ENCODE measurements around the gene FRAS1. TPM values are rescaled to one million over a fixed set of nuclear protein-coding genes. Genes with fewer than 3 reads are reported as not detected.

Gene FRAS1
- polyA plus RNA-seq, 3 donors from 2014 or later = not detected

DNA sequence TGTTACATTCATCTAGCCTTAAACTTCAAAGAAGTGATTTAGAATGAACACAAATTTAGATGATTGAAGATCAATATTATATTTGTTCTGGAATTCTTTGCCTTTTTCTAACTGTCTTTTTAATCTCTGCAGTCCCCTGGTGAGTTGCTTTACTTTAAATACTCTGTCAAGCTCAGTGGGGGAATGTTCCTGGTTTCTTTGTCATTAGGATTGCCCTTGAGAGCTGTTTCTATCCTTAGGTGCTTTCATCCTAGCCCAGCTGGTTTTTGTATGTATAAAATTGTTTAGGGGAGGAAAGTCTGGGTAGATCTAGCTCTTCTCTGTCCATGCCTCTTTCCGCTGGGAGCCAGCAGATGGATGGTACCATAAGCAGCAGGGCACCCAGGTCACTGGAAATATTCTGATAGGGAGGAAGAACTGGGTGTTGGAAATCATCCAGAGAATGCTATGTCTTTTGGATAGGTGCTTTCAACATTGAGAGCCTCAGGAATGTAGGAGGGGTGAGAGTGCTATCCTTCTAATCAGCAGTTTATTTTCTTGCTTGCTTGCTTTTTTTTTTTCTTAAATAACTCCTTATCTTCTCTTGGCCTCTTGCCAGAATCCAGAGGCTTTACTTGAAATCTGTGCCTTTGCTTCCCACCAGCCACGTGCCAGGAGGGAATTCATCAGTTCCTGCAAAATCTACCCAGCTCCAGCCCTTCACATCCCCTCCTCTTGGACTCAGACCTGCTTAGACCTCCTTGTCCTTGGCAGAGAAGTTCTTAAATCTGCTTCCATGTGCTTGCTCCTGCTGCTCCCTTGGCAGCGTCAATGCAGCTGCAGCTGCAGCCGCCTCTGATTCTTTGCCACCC is 279.2 kb downstream of the FRAS1 start:
- Mint-ChIP-seq H3K9me3 (peaks cover 0 to 4% (median 0%) of the 10 kb centered on the region in 6 donors), H3K4me1 (no peaks in the 10 kb centered on the region), H3K36me3 (no peaks in the 10 kb centered on the region), H3K4me3 (no peak overlapping the region), H3K27ac (no peak overlapping the region), H3K27me3 (ENCODE audit: low read depth in 3 of 3) (peaks cover 2% of the 10 kb centered on the region in 3 donors)
- no peak for DNase-seq

DNA sequence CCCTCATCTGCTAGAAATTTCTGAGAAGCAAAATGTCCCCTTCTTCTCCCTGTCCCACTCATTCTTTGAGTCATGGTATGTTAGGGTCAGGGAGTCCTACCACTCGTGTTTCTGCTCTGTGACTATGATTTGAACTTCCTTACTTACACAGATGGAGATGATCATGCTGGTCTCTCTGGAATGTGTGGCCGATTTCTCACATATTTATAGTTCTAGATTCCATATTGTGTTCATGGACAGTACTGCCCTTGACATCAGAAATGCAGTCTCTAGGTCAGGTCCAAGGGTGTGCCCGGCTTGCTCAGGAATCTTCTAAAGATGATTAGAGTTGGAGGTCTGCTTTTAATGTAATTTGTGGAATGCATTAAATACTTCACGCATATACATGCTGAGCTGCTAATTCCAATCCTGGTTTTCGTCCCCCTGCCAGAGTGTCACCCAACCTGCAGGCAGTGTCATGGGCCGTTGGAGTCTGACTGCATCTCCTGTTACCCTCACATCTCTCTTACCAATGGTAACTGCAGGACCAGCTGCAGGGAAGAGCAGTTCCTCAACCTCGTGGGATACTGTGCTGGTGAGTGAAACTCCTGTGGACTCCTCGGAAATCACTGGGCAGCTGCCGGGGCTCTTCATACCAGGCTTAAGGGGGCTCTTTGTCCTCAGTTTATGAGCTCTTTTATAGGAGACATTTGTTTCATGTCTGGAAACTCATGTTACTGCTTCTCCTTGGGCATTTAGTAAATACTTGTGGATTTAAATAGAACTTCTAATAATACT is 280.3 kb downstream of the FRAS1 start:
- Mint-ChIP-seq H3K4me3 (no peak overlapping the region), H3K9me3 (peaks cover 0 to 4% (median 0%) of the 10 kb centered on the region in 6 donors), H3K27ac (no peak overlapping the region), H3K4me1 (no peaks in the 10 kb centered on the region), H3K36me3 (no peaks in the 10 kb centered on the region), H3K27me3 (ENCODE audit: low read depth in 3 of 3) (peaks cover 0 to under 1% (median 0%) of the 10 kb centered on the region in 3 donors)
- no peak for DNase-seq

DNA sequence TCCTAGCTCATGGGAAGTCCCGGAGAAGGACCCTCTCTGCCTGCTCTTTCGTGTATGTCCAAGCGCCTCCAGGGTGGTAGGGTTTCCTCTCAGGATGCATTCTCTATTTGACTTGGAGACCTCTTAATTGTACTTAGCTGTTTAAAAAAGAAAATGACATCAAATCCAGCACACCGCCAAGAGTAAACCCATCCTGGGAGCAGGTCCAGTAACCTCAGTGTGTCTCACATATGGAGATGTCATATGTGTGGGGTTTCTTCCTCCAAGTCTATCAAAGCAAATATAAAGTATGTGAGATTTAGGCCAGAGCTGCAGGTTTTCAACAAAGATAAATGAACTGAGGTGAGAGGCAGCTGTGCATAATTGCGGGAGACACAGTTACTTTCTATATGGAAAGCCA is 285.0 kb downstream of the FRAS1 start:
- Mint-ChIP-seq H3K9me3 (peaks cover 0 to 2% (median 0%) of the 10 kb centered on the region in 6 donors), H3K4me1 (no peaks in the 10 kb centered on the region), H3K4me3 (no peak overlapping the region), H3K27ac (no peak overlapping the region), H3K36me3 (no peaks in the 10 kb centered on the region), H3K27me3 (ENCODE audit: low read depth in 3 of 3) (no peaks in the 10 kb centered on the region)
- DNase-seq = no peak

DNA sequence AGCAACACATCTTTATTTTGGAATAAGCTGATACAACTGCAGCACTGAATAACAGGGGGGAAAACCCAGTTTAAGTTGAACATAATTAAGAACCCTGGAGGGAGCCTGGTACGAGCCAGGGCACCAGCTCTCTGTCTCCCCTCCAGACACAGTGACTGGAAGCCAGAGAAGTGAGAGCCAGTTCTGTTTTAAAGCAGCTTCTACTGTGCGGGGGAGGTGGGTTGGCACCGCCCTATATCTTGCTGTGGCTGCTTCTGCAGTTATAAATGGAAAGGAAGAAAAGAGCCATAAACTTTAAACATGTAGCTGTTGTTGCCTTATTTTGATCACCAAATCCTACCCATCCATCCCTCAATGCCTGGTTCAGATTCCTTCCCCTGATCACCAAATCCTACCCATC is 286.6 kb downstream of the FRAS1 start:
- Mint-ChIP-seq H3K9me3 (no peaks in the 10 kb centered on the region), H3K36me3 (no peaks in the 10 kb centered on the region), H3K27me3 (ENCODE audit: low read depth in 3 of 3) (no peaks in the 10 kb centered on the region), H3K4me1 (no peaks in the 10 kb centered on the region), H3K27ac (no peak overlapping the region), H3K4me3 (no peak overlapping the region)
- DNase-seq = no peak

DNA sequence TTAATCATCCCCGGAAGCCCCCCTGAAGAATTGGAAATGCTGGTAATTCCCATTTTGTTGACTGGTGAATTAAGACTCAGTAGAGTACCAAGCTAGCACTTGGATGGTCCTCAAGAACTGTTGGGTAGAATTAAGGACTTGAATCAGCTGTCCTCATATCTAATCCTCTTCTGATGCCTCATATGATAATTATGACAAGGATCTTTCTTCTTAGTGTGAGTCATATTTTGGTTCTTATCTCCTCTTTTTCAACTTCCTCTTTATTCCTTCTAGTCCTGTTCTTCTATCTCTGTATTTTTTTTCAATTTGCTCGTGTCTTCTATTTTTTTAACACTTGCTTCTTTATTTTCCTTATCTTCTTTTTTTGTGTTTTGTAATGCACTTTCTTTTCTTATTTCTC is 288.1 kb downstream of the FRAS1 start:
- no peak for DNase-seq
- H3K27ac Mint-ChIP-seq = no peak overlapping the region
- no peaks in the 10 kb centered on the region for H3K36me3 Mint-ChIP-seq
- H3K4me3 Mint-ChIP-seq = no peak overlapping the region
- H3K4me1 Mint-ChIP-seq = no peaks in the 10 kb centered on the region
- H3K9me3 Mint-ChIP-seq = no peaks in the 10 kb centered on the region
- H3K27me3 Mint-ChIP-seq (ENCODE audit: low read depth in 3 of 3) = no peaks in the 10 kb centered on the region

DNA sequence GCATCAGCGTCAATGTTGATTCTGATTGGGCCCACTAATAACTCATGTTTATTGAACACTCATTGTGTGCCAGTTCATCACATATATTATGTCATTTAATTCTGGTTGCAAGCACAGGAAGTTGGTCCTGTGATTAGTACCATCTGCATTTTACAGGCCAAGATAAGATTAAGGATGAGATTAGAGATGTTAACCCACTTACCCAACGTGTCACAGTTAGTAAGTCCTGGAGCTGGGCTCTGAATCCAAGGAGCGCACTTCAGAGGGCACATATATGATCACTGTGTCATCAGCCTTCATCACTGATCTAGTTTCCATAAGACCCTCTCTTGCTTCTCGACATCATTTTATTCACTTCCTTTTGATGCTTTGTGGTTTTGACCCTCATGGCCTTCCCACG is 289.1 kb downstream of the FRAS1 start:
- DNase-seq = no peak
- Mint-ChIP-seq H3K27me3 (ENCODE audit: low read depth in 3 of 3) (no peaks in the 10 kb centered on the region), H3K36me3 (no peaks in the 10 kb centered on the region), H3K4me3 (no peak overlapping the region), H3K4me1 (no peaks in the 10 kb centered on the region), H3K9me3 (no peaks in the 10 kb centered on the region), H3K27ac (no peak overlapping the region)

- Mint-ChIP-seq H3K9me3 (no peaks in the 10 kb centered on the region), H3K27ac (no peak overlapping the region), H3K36me3 (no peaks in the 10 kb centered on the region), H3K4me3 (no peak overlapping the region), H3K4me1 (no peaks in the 10 kb centered on the region), H3K27me3 (ENCODE audit: low read depth in 3 of 3) (no peaks in the 10 kb centered on the region)
- DNase-seq = no peak
Observed at GRCh38 chr4:78347527-78347926, 290.4 kb downstream of the FRAS1 start.

DNA sequence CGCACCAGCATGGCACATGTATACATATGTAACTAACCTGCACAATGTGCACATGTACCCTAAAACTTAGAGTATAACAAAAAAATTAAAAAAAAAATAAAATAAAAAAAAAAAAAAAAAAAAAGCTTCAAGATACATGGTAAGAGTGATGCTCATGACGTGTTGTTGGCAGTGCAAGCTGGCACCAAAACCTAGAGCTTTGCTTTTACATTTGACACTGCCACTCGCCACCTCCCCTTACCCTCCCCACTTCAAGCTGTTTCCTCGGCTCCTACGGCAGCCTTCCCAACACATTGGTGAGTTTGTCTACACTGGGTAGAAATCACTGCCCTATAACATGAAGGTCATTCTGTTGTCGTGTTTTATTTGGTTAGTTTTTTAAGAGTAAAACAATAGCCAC is 296.8 kb downstream of the FRAS1 start:
- Mint-ChIP-seq H3K27ac (no peak overlapping the region), H3K36me3 (no peaks in the 10 kb centered on the region), H3K4me1 (no peaks in the 10 kb centered on the region), H3K27me3 (ENCODE audit: low read depth in 3 of 3) (peaks cover 0 to 2% (median under 1%) of the 10 kb centered on the region in 3 donors), H3K9me3 (no peaks in the 10 kb centered on the region), H3K4me3 (no peak overlapping the region)
- no peak for DNase-seq

- H3K4me1 Mint-ChIP-seq = no peaks in the 10 kb centered on the region
- no peak overlapping the region for H3K27ac Mint-ChIP-seq
- peaks cover 0 to 8% (median 2%) of the 10 kb centered on the region in 3 donors for H3K27me3 Mint-ChIP-seq (ENCODE audit: low read depth in 3 of 3)
- H3K9me3 Mint-ChIP-seq = peaks cover 0 to 1% (median 0%) of the 10 kb centered on the region in 6 donors
- no peaks in the 10 kb centered on the region for H3K36me3 Mint-ChIP-seq
- DNase-seq = no peak
- H3K4me3 Mint-ChIP-seq = no peak overlapping the region
Observed at GRCh38 chr4:78354782-78355181, 297.7 kb downstream of the FRAS1 start.

DNA sequence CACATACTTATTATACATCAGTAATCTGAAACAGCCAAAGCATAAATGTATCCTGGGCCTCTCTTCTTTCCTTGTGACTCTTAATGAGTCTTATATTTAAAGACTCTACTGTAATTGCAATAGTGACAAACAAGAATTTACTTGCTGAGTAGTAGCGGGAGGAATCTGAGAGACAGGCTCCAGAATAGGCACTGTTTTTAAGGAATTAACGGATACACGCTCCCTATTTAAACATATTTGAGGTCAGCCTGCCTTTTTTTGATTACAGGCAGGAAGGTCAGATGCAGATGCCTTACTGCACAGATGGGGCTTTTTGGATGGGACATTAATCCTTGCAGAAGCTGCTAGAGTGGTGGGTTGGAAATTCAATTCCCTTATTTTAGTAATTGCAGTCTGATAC is 298.2 kb downstream of the FRAS1 start:
- peaks cover 0 to 5% (median 0%) of the 10 kb centered on the region in 6 donors for H3K9me3 Mint-ChIP-seq
- H3K4me3 Mint-ChIP-seq = no peak overlapping the region
- DNase-seq = no peak
- no peaks in the 10 kb centered on the region for H3K4me1 Mint-ChIP-seq
- no peaks in the 10 kb centered on the region for H3K36me3 Mint-ChIP-seq
- peaks cover 0 to 8% (median 2%) of the 10 kb centered on the region in 3 donors for H3K27me3 Mint-ChIP-seq (ENCODE audit: low read depth in 3 of 3)
- no peak overlapping the region for H3K27ac Mint-ChIP-seq

DNA sequence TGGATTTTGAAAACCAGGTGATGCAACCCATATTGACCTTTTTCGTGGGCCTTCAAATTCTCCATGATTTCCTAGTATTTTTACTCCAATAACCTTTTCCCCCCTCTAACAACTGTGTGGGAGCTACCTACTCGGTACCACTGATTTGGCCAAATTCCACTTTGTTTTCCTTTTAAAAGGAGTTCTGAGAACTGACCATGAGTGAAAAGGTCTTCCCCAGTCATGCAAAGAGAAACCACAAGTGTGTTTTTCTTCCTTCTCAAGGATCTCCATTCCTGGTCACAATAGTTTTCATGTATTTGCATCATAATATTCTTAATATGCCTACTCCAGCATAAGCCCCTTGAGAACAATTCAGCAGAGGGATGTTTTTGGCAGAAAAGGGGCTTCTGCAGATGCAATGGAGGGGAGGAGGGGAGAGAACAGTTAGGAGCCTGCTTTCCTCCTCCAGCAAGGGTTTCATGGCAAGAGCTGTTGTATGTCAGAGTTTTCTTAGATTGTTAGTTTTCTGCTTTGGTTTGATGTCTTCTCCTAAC is 299.2 kb downstream of the FRAS1 start:
- DNase-seq = no peak
- H3K27ac Mint-ChIP-seq = no peak overlapping the region
- H3K4me1 Mint-ChIP-seq = no peaks in the 10 kb centered on the region
- peaks cover 0 to 5% (median 0%) of the 10 kb centered on the region in 6 donors for H3K9me3 Mint-ChIP-seq
- H3K4me3 Mint-ChIP-seq = no peak overlapping the region
- H3K27me3 Mint-ChIP-seq (ENCODE audit: low read depth in 3 of 3) = peaks cover 0 to 13% (median 2%) of the 10 kb centered on the region in 3 donors
- H3K36me3 Mint-ChIP-seq = no peaks in the 10 kb centered on the region

GRCh38 chr4:78357122-78357521 is 300.0 kb downstream of the FRAS1 start:
- Mint-ChIP-seq H3K36me3 (no peaks in the 10 kb centered on the region), H3K27me3 (ENCODE audit: low read depth in 3 of 3) (peaks cover 0 to 17% (median 2%) of the 10 kb centered on the region in 3 donors), H3K4me3 (no peak overlapping the region), H3K27ac (no peak overlapping the region), H3K9me3 (peaks cover 0 to 5% (median 0%) of the 10 kb centered on the region in 6 donors), H3K4me1 (no peaks in the 10 kb centered on the region)
- DNase-seq = no peak

- Mint-ChIP-seq H3K4me1 (no peaks in the 10 kb centered on the region), H3K27ac (no peak overlapping the region), H3K27me3 (ENCODE audit: low read depth in 3 of 3) (peaks cover 0 to 20% (median 2%) of the 10 kb centered on the region in 3 donors), H3K4me3 (no peak overlapping the region), H3K9me3 (peaks cover 0 to 5% (median 0%) of the 10 kb centered on the region in 6 donors), H3K36me3 (no peaks in the 10 kb centered on the region)
- DNase-seq = no peak
Observed at GRCh38 chr4:78360466-78360865, 303.3 kb downstream of the FRAS1 start.

DNA sequence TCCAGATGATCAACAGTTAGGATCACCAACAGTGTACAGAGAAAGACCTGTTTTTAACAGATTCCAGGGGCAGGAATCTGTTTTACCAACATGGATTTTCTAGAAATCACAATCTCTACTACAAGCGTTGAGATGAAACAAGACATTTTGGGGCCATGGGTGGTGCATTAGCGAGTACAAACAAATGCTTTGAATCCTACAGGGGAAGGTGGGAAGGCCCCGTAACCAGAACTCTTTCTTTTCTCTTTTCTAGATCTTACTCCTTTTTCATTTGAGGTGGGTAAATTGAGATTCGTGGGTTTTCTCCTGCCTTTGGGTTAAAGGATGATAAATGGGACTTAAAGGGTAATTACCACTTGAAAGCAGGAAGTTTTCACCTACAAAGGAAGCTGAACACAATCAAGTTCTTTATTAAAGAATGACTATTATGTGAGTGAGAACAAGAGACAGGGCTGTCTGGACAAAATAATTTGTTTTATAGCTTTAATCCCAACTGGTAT is 304.5 kb downstream of the FRAS1 start:
- Mint-ChIP-seq H3K27ac (no peak overlapping the region), H3K9me3 (peaks cover 0 to 5% (median 0%) of the 10 kb centered on the region in 6 donors), H3K27me3 (ENCODE audit: low read depth in 3 of 3) (peaks cover 0 to 20% (median 2%) of the 10 kb centered on the region in 3 donors), H3K4me3 (no peak overlapping the region), H3K36me3 (no peaks in the 10 kb centered on the region), H3K4me1 (no peaks in the 10 kb centered on the region)
- DNase-seq = no peak

All from immature natural killer cell (primary cell).